Transverse colon (tissue), 4 donors: ENCODE measurements around the gene ZNF222. TPM values are rescaled to one million over a fixed set of nuclear protein-coding genes. Genes with fewer than 3 reads are reported as not detected.

Experiments
- DNase-seq: peaks from one replicate; pipeline ENCODE4 v3.0.0-alpha.2; 2019
- H3K27ac ChIP-seq, 4 donors: fragments of 200-600 bp; sonication (generic); 2 replicates each; pipeline ENCODE4 v1.5.1; 2016 to 2018; ENCODE audit warnings: inconsistent platforms in 4 of 4
- H3K27me3 ChIP-seq: fragments of 200-600 bp; sonication (generic); 2 replicates; pipeline ENCODE4 v1.5.1; 2017; ENCODE audit warnings: inconsistent platforms
- H3K36me3 ChIP-seq, 4 donors: fragments of 200-600 bp; sonication (generic); 2 replicates each; pipeline ENCODE4 v1.5.1; 2017 to 2019; ENCODE audit warnings: inconsistent platforms in 4 of 4
- H3K4me1 ChIP-seq, 4 donors: fragments of 200-600 bp; sonication (generic); 2 replicates each; pipeline ENCODE4 v1.5.1; 2017 to 2020; ENCODE audit warnings: inconsistent platforms in 4 of 4
- H3K4me3 ChIP-seq, 4 donors: fragments of 200-600 bp; sonication (generic); 1 replicate in 1 of 4; 2 replicates in 3 of 4; pipeline versions ENCODE4 v1.5.1 to v1.6.1; 2017 to 2019; ENCODE audit warnings: inconsistent platforms in 4 of 4
- H3K9me3 ChIP-seq, 2 donors: fragments of 200-600 bp; sonication (generic); 2 replicates each; pipeline ENCODE4 v1.5.1; 2017 to 2019; ENCODE audit warnings: inconsistent platforms in 2 of 2
- CTCF ChIP-seq, 5 experiments: fragments of 200-600 bp in 3 of 5; fragments of 450-650 bp in 2 of 5; sonication (generic) in 3 of 5; IDR thresholded peaks; 1 replicate in 2 of 5; 2 replicates in 3 of 5; pipeline ENCODE4 v1.5.1; 2016 to 2017; ENCODE audit warnings: antibody characterized with exemption in 5 of 5, inconsistent platforms in 3 of 5, mild to moderate bottlenecking in 2 of 5, moderate library complexity in 1 of 5
- EP300 ChIP-seq: sonication (generic); formaldehyde crosslinking; IDR thresholded peaks from one replicate; pipeline ENCODE4 v1.6.1; 2017; ENCODE audit warnings: antibody characterized with exemption, low read depth
- POLR2A ChIP-seq: fragments of 450-650 bp; IDR thresholded peaks from one replicate; pipeline ENCODE4 v1.6.1; 2016; ENCODE audit warnings: antibody characterized with exemption, mild to moderate bottlenecking, moderate library complexity
- POLR2AphosphoS5 ChIP-seq, 3 donors: sonication (generic); formaldehyde crosslinking; IDR thresholded peaks; one replicate each; pipeline ENCODE4 v1.6.1; 2016; ENCODE audit warnings: antibody characterized with exemption in 3 of 3
- WGBS, 2 donors: methylation state at CpG; one replicate each; pipeline ENCODE4 v1.1.5; 2018; ENCODE audit warnings: low coverage in 1 of 2; 5-methylcytosine and 5-hydroxymethylcytosine counted together
- in situ Hi-C, 4 donors: fragments of 200-750 bp; cut with MboI; loops; one replicate each; pipeline versions ENCODE4 v1.15.0 to v1.15.1; 2017; ENCODE audit warnings: low sequenced_read_pairs in 3 of 4, low pct_ligation_motif_present in 1 of 4, low pct_unique_long_range_greater_than_20kb in 1 of 4
- intact Hi-C: fragments of 100-400 bp; cut with DNase I; formaldehyde crosslinking; loops from one replicate; pipeline ENCODE4 v1.15.1; 2023; ENCODE audit warnings: low total_unique reads
- total RNA-seq, 4 donors: library from RNA; depleted of rRNA; stranded (reverse); fragments of >200 nt; gene quantifications; one replicate each; pipeline ENCODE4 v1.1.0, GENCODE V29; 2016

ZNF222 gene
- total RNA-seq, 4 donors from 2014 or later: 2.2 to 6.3 (median 3.0) TPM; not detected in 1

GRCh38 chr19:44069415-44069814 lies 44.2 kb downstream of the ZNF222 start:
- WGBS, 2 donors: 83 to 90% methylated on average over 1 of the region's 1 CpG
- in situ Hi-C loops: no loop called here
- TF ChIP-seq EP300 (no peak), CTCF (IDR thresholded peaks at IDR 0.05) (no peak), POLR2A (no peak), POLR2AphosphoS5 (IDR thresholded peaks at IDR 0.05) (no peak)

GRCh38 chr19:44071824-44072542 lies 46.8 kb downstream of the ZNF222 start, which contains the start of gene ZNF284:
Gene ZNF284 (plus strand): TSS chr19:44072159. CDS start chr19:44076390, 4,231 bp downstream.
- peak within 1 kb of the TSS; percentile 43 to 75 (median 66) for H3K27ac ChIP-seq
- H3K9me3 ChIP-seq: peaks cover 19 to 26% of the 10 kb centered on the region in 2 donors
- H3K36me3 ChIP-seq: peaks cover 0 to 9% (median 0%) of the 10 kb centered on the region in 4 donors
- H3K4me1 ChIP-seq: peaks cover 0 to 17% (median 10%) of the 10 kb centered on the region in 4 donors
- TF ChIP-seq EP300 (no peak), POLR2A (peak; percentile 25), CTCF (IDR thresholded peaks at IDR 0.05) (no peak), POLR2AphosphoS5 (IDR thresholded peaks at IDR 0.05) (peak; percentile 29 to 75 (median 66))
- WGBS, 2 donors: 0 to 2% methylated on average over 8 to 40 of the region's 40 CpGs
- intact Hi-C loops (no loop called here), in situ Hi-C loops (no loop called here)
- peak within 1 kb of the TSS; percentile 23 to 78 (median 60) for H3K4me3 ChIP-seq
- peak; percentile 91 for DNase-seq
- H3K27me3 ChIP-seq: no peaks in the 10 kb centered on the region

More at GRCh38 chr19:44069415-44069814, 44.2 kb downstream of the ZNF222 start:
- intact Hi-C loops: no loop called here
- Histone ChIP-seq H3K4me3 (no peak overlapping the region), H3K9me3 (peaks cover 41 to 47% of the 10 kb centered on the region in 2 donors), H3K4me1 (peaks cover 0 to 17% (median 10%) of the 10 kb centered on the region in 4 donors), H3K27me3 (no peaks in the 10 kb centered on the region), H3K36me3 (peaks cover 2 to 35% (median 13%) of the 10 kb centered on the region in 4 donors), H3K27ac (no peak overlapping the region)
- DNase-seq: no peak

- H3K4me3 ChIP-seq: peak overlapping the region; percentile 23 to 78 (median 60)
- no peak for TF ChIP-seq POLR2A
- no peak for TF ChIP-seq POLR2AphosphoS5 (IDR thresholded peaks at IDR 0.05)
- no peak for TF ChIP-seq CTCF (IDR thresholded peaks at IDR 0.05)
- no peak for TF ChIP-seq EP300
- H3K27me3 ChIP-seq: no peaks in the 10 kb centered on the region
- peaks cover 0 to 17% (median 10%) of the 10 kb centered on the region in 4 donors for H3K4me1 ChIP-seq
- WGBS, 2 donors: 26 to 32% methylated on average over 7 to 18 of the region's 18 CpGs
- in situ Hi-C loops (no loop called here), intact Hi-C loops (no loop called here)
- H3K27ac ChIP-seq: peak overlapping the region in 2 of 4 donors; percentile 74 to 75
- no peak for DNase-seq
- H3K36me3 ChIP-seq: peaks cover 0 to 4% (median 0%) of the 10 kb centered on the region in 4 donors
- H3K9me3 ChIP-seq: peaks cover 14 to 18% of the 10 kb centered on the region in 2 donors
These were observed 47.6 kb downstream of the ZNF222 start for GRCh38 chr19:44072543-44073401.

GRCh38 chr19:44076325-44076724 lies 51.1 kb downstream of the ZNF222 start:
- H3K27me3 ChIP-seq: no peaks in the 10 kb centered on the region
- no peak overlapping the region for H3K27ac ChIP-seq
- H3K4me3 ChIP-seq: no peak overlapping the region
- intact Hi-C loops: no loop called here
- H3K36me3 ChIP-seq: peaks cover 0 to 24% (median 0%) of the 10 kb centered on the region in 4 donors
- no peak for DNase-seq
- in situ Hi-C loops: no loop called here
- H3K4me1 ChIP-seq: peaks cover 0 to 14% (median 9%) of the 10 kb centered on the region in 4 donors
- WGBS, 2 donors: 84 to 86% methylated on average over 2 of the region's 2 CpGs
- no peaks in the 10 kb centered on the region for H3K9me3 ChIP-seq
- TF ChIP-seq EP300 (no peak), POLR2A (no peak), CTCF (IDR thresholded peaks at IDR 0.05) (no peak)
